Keratinocyte (primary cell): Measurements from ENCODE around the gene SMG9. TPM values are rescaled to one million over a fixed set of nuclear protein-coding genes. Genes with fewer than 3 reads are reported as not detected.
A peak's percentile ranks its signal among the peaks of the same experiment; 100 is the strongest.

ENCODE experiments used
- DNase-seq: peaks from one replicate; pipeline ENCODE4 v3.0.0-alpha.2; 2011; ENCODE audit warnings: low read depth, missing footprints, low spot score
- FAIRE-seq: peaks from 2 replicates; lab custom pipeline; 2011; peaks lifted over from hg19 to GRCh38; lab: Jason Lieb, UNC
- H2AFZ ChIP-seq: 2 replicates; pipeline ENCODE4 v1.6.0; 2012; ENCODE audit warnings: low read length, control low read depth, inconsistent platforms; ENCODE audit not compliant: control insufficient read depth
- H3K27ac ChIP-seq: 2 replicates; pipeline ENCODE4 v1.5.1; 2011; ENCODE audit warnings: low read length; ENCODE audit not compliant: control insufficient read depth, insufficient read depth
- H3K27me3 ChIP-seq: 3 replicates; pipeline ENCODE4 v1.6.0; 2011; ENCODE audit warnings: low read length; ENCODE audit not compliant: control insufficient read depth, insufficient read depth; ENCODE audit errors: extremely low read depth
- H3K36me3 ChIP-seq, 2 experiments: 2 replicates in 1 of 2; 3 replicates in 1 of 2; pipeline ENCODE4 v1.5.1; 2011; ENCODE audit warnings: low read length in 2 of 2, mild to moderate bottlenecking in 1 of 2; ENCODE audit not compliant: control insufficient read depth in 2 of 2, insufficient read depth in 2 of 2; ENCODE audit errors: extremely low read depth in 1 of 2
- H3K4me1 ChIP-seq: 3 replicates; pipeline ENCODE4 v1.5.1; 2011; ENCODE audit warnings: low read length; ENCODE audit not compliant: control insufficient read depth, insufficient read depth; ENCODE audit errors: extremely low read depth
- H3K4me2 ChIP-seq: 3 replicates; pipeline ENCODE4 v1.6.0; 2011; ENCODE audit warnings: low read depth, low read length; ENCODE audit not compliant: control insufficient read depth, insufficient read depth; ENCODE audit errors: extremely low read depth
- H3K4me3 ChIP-seq, 3 experiments: fragments of 200-600 bp in 1 of 3; sonication (generic) in 1 of 3; 2 replicates in 2 of 3; 3 replicates in 1 of 3; pipeline ENCODE4 v1.5.1; 2011 to 2016; ENCODE audit warnings: low read length in 3 of 3, mild to moderate bottlenecking in 3 of 3, control low read depth in 2 of 3, inconsistent platforms in 1 of 3, low read depth in 1 of 3, mixed read lengths in 1 of 3, mixed run types in 1 of 3, moderate library complexity in 1 of 3; ENCODE audit not compliant: control insufficient read depth in 2 of 3, insufficient read depth in 2 of 3; ENCODE audit errors: extremely low read depth in 1 of 3
- H3K79me2 ChIP-seq: 2 replicates; pipeline ENCODE4 v1.6.0; 2012; ENCODE audit warnings: low read length; ENCODE audit not compliant: control insufficient read depth, insufficient read depth
- H3K9ac ChIP-seq: 3 replicates; pipeline ENCODE4 v1.6.0; 2011; ENCODE audit warnings: low read length; ENCODE audit not compliant: control insufficient read depth, insufficient read depth; ENCODE audit errors: extremely low read depth
- H3K9me1 ChIP-seq: 3 replicates; pipeline ENCODE4 v1.6.0; 2011; ENCODE audit warnings: low read length; ENCODE audit not compliant: control insufficient read depth, insufficient read depth; ENCODE audit errors: extremely low read depth
- H3K9me3 ChIP-seq: 2 replicates; pipeline ENCODE4 v1.5.1; 2012; ENCODE audit warnings: low read depth, low read length; ENCODE audit not compliant: control insufficient read depth
- H4K20me1 ChIP-seq: 3 replicates; pipeline ENCODE4 v1.6.0; 2011; ENCODE audit warnings: low read length; ENCODE audit not compliant: control insufficient read depth, insufficient read depth; ENCODE audit errors: extremely low read depth
- EZH2 ChIP-seq: IDR thresholded peaks from one replicate; pipeline ENCODE4 v1.6.1; 2012; ENCODE audit warnings: inconsistent platforms, mild to moderate bottlenecking, low read length, moderate library complexity
- dilution Hi-C: fragments of 300-500 bp; cut with MboI; formaldehyde crosslinking; loops from one replicate; pipeline ENCODE4 v1.7.0; 2020; ENCODE audit warnings: low sequenced_read_pairs; ENCODE audit not compliant: extremely low pct_ligation_motif_present
- polyA plus RNA-seq, 5 experiments: library from polyadenylated mRNA; depleted of rRNA in 3 of 5; stranded (reverse) in 3 of 5; stranded (forward) in 1 of 5; unstranded in 1 of 5; fragments of >200 nt; gene quantifications; 1 replicate in 1 of 5; 2 replicates in 3 of 5; 3 replicates in 1 of 5; pipeline versions ENCODE4 v1.2.1 to v1.2.3, GENCODE V29; 2011 to 2012; ENCODE audit warnings: missing spikeins in 2 of 5, low read depth in 1 of 5, low replicate concordance in 1 of 5
- TF ChIP-seq, protein P1 (sequence below), 3 experiments: IDR thresholded peaks in 1 of 3; conservative IDR thresholded peaks in 1 of 3; optimal IDR thresholded peaks in 1 of 3; 2 replicates in 2 of 3; 3 replicates in 1 of 3; pipeline versions ENCODE3 to v1.5.1; 2011; ENCODE audit warnings: low read length in 3 of 3, mild to moderate bottlenecking in 3 of 3, moderate library complexity in 2 of 3, control low read depth in 1 of 3, inconsistent platforms in 1 of 3; ENCODE audit not compliant: insufficient read depth in 2 of 3; ENCODE audit errors: extremely low read depth in 1 of 3

The SMG9 gene
- polyA plus RNA-seq, 1 donor (not counting 4 experiments of a cell fraction or from before 2014, with no cell fraction given) = 15.6 TPM

DNA sequence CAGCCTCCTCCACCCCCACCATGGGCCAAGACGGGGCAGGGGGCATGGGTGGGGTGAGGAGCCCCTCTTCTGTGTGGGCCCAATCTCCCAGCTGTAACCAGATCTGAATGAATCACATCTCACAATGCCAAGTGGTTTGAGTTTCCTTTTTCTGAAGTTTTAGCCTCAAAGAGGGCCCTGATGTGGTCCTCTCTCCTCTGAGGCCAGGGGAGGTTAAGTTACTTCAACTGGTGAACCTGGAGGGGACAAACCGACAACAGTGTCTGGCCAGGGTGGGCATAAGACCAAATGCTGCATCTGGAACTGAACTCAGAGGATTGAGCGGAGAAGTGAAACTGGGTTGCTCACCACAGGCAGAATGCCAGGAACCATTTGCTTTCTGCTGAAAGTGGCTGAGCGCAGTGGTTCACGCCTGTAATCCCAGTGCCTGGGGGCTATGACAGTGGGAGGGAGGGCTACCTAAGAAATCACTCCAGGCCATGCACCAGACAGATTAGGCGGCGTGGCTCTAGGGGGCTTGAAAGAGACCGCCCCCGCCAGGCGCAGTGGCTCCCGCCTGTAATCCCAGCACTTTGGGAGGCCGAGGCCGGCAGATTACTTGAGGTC lies 54.3 kb downstream of the SMG9 start:
- H3K79me2 ChIP-seq = no peaks in the 10 kb centered on the region
- DNase-seq = peak; percentile 48
- H4K20me1 ChIP-seq = no peaks in the 10 kb centered on the region
- peak; percentile 75 for FAIRE-seq
- H3K36me3 ChIP-seq = no peaks in the 10 kb centered on the region
- H3K9me3 ChIP-seq = no peaks in the 10 kb centered on the region
- dilution Hi-C loops = no loop called here
- H3K4me1 ChIP-seq = peaks cover 12% of the 10 kb centered on the region
- no peak for TF ChIP-seq EZH2
- TF ChIP-seq, protein P1, sequence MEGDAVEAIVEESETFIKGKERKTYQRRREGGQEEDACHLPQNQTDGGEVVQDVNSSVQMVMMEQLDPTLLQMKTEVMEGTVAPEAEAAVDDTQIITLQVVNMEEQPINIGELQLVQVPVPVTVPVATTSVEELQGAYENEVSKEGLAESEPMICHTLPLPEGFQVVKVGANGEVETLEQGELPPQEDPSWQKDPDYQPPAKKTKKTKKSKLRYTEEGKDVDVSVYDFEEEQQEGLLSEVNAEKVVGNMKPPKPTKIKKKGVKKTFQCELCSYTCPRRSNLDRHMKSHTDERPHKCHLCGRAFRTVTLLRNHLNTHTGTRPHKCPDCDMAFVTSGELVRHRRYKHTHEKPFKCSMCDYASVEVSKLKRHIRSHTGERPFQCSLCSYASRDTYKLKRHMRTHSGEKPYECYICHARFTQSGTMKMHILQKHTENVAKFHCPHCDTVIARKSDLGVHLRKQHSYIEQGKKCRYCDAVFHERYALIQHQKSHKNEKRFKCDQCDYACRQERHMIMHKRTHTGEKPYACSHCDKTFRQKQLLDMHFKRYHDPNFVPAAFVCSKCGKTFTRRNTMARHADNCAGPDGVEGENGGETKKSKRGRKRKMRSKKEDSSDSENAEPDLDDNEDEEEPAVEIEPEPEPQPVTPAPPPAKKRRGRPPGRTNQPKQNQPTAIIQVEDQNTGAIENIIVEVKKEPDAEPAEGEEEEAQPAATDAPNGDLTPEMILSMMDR (optimal IDR thresholded peaks at IDR 0.05 in 1 of 3, IDR thresholded peaks at IDR 0.05 in 1 of 3, conservative IDR thresholded peaks at IDR 0.05 in 1 of 3; ENCODE audit: extremely low read depth in 1 of 3, insufficient read depth in 2 of 3, low read length in 3 of 3) = no peak
- peak overlapping the region in 2 of 3 experiments; percentile 51 to 54 for H3K4me3 ChIP-seq
- H3K27ac ChIP-seq = peak overlapping the region; percentile 91
- H2AFZ ChIP-seq = peak overlapping the region; percentile 88
- no peaks in the 10 kb centered on the region for H3K9me1 ChIP-seq
- peak overlapping the region; percentile 86 for H3K4me2 ChIP-seq
- H3K27me3 ChIP-seq = peaks cover 9% of the 10 kb centered on the region
- H3K9ac ChIP-seq = peak overlapping the region; percentile 77

DNA sequence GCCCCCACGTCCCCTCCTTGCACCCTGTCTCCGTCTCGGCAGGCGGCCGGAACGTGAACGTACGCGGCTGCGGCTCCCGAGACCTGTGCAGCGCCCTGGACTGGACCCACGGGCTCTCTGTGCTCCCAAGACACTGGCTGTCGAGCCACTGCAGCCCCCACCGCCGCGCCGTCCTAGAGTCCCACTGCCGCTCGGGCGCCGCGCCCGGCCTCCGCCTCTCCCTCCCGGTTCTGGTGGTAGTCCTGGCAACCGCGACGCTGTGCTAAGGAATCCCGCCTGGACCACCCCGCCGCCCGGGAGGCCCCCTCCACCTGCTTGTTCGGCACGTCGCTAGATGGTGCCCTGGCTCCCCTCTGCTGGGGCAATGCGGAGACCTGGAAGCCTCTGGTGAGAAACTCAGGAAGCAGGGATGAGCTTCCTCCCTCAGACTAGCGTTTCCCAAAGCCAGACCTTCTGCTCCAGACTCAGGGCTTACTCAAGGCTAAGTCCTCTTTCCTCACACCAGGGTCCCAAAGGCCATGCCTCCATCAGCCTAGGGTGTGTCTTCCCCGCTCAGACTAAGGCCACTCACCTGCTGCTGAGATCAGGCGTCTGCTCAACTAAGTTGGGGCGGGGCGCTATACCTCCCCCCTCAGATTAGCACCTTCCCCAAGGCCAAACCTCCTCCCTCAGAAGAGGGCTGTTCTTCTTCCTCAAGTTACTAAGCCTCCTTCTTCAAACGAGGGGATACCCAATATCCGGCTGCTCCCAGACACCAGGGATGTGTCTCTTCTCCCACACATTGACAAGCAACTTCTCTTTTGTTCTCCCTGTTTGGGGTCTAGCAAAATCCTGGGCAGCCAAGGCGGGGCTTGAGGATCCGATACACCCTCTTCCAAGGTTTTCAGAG lies 55.0 kb downstream of the SMG9 start:
- TF ChIP-seq, protein P1 (optimal IDR thresholded peaks at IDR 0.05 in 1 of 3, IDR thresholded peaks at IDR 0.05 in 1 of 3, conservative IDR thresholded peaks at IDR 0.05 in 1 of 3; ENCODE audit: extremely low read depth in 1 of 3, insufficient read depth in 2 of 3, low read length in 3 of 3) = peak in 1 of 3 experiments; percentile 42
- no peak for TF ChIP-seq EZH2
- Histone ChIP-seq H3K9me1 (no peaks in the 10 kb centered on the region), H3K79me2 (no peaks in the 10 kb centered on the region), H3K27ac (peak overlapping the region; percentile 91), H3K4me3 (no peak overlapping the region), H3K9ac (peak overlapping the region; percentile 77), H3K4me1 (peaks cover 12% of the 10 kb centered on the region), H3K27me3 (peaks cover 9% of the 10 kb centered on the region), H3K4me2 (peak overlapping the region; percentile 86), H3K36me3 (no peaks in the 10 kb centered on the region), H4K20me1 (no peaks in the 10 kb centered on the region), H3K9me3 (no peaks in the 10 kb centered on the region), H2AFZ (peak overlapping the region; percentile 88)
- FAIRE-seq (no peak), DNase-seq (no peak)
- dilution Hi-C loops = no loop called here
